PC-9 (cell line): ENCODE measurements around the gene CKAP4. TPM values are rescaled to one million over a fixed set of nuclear protein-coding genes. Genes with fewer than 3 reads are reported as not detected.

Experiments
- BruUV-seq: library from RNA; stranded (reverse); fragments of 400-500 nt; replicated peaks from 2 replicates; lab custom pipeline; 2021; lab: Mats Ljungman, UMichigan
- CTCF ChIA-PET: fragments of 300-600 bp; sonication (Branson Sonifier 250); formaldehyde crosslinking; loops from one replicate; lab custom pipeline; 2022; ENCODE audit warnings: antibody characterized with exemption; lab: Charles Lee
- POLR2A ChIA-PET: fragments of 300-600 bp; sonication (Branson Sonifier 250); formaldehyde crosslinking; loops from one replicate; lab custom pipeline; 2022; ENCODE audit warnings: antibody characterized with exemption; ENCODE audit not compliant: unreplicated experiment; lab: Charles Lee
- DNase-seq, 2 experiments: peaks; one replicate each; pipeline versions ENCODE4 v3.0.0 to v3.0.0-alpha.2; 2015 to 2022; ENCODE audit warnings: mixed read lengths in 1 of 2
- H2AFZ ChIP-seq: fragments of 200-600 bp; sonication (generic); 2 replicates; pipeline ENCODE4 v1.8.1; 2017; ENCODE audit warnings: antibody characterized with exemption
- H3F3A ChIP-seq: fragments of 200-600 bp; sonication (generic); 2 replicates; pipeline ENCODE4 v1.8.1; 2017; ENCODE audit warnings: antibody characterized with exemption, mild to moderate bottlenecking, low read depth; ENCODE audit not compliant: insufficient read depth
- H3K27ac ChIP-seq: fragments of 200-600 bp; sonication (generic); 2 replicates; pipeline ENCODE4 v1.6.1; 2016; ENCODE audit warnings: mixed run types
- H3K27me3 ChIP-seq: fragments of 200-600 bp; sonication (generic); 2 replicates; pipeline ENCODE4 v1.6.1; 2016; ENCODE audit warnings: low read depth, mixed run types; ENCODE audit not compliant: insufficient read depth
- H3K36me3 ChIP-seq: fragments of 200-600 bp; sonication (generic); 2 replicates; pipeline ENCODE4 v1.6.1; 2016; ENCODE audit warnings: low read depth, mixed run types
- H3K4me1 ChIP-seq: fragments of 200-600 bp; sonication (generic); replicated peaks from 2 replicates; pipeline ENCODE4 v1.6.1; 2016; ENCODE audit warnings: mixed run types; ENCODE audit not compliant: insufficient read depth
- H3K4me2 ChIP-seq: fragments of 200-600 bp; sonication (generic); 2 replicates; pipeline ENCODE4 v1.6.1; 2017; ENCODE audit warnings: mixed run types
- H3K4me3 ChIP-seq: fragments of 200-600 bp; sonication (generic); 2 replicates; pipeline ENCODE4 v1.6.1; 2016; ENCODE audit warnings: mixed run types
- H3K79me2 ChIP-seq: fragments of 200-600 bp; sonication (generic); 2 replicates; pipeline ENCODE4 v1.6.1; 2017; ENCODE audit warnings: low read depth, mixed run types
- H3K9me2 ChIP-seq: fragments of 200-600 bp; sonication (generic); 2 replicates; pipeline ENCODE4 v1.8.1; 2017; ENCODE audit warnings: mild to moderate bottlenecking; ENCODE audit not compliant: insufficient read depth
- H3K9me3 ChIP-seq: fragments of 200-600 bp; sonication (generic); 2 replicates; pipeline ENCODE4 v1.8.1; 2016; ENCODE audit warnings: low read depth; ENCODE audit not compliant: insufficient read depth
- H4K20me1 ChIP-seq: fragments of 200-600 bp; sonication (generic); 2 replicates; pipeline ENCODE4 v1.8.1; 2017; ENCODE audit not compliant: insufficient read depth
- EZH2 ChIP-seq: fragments of 200-600 bp; sonication (generic); IDR thresholded peaks from 2 replicates; pipeline ENCODE4 v1.8.0; 2017; ENCODE audit warnings: antibody characterized with exemption, low read depth
- intact Hi-C: fragments of 100-400 bp; cut with micrococcal nuclease; formaldehyde crosslinking; loops from one replicate; pipeline ENCODE4 v1.10.0; 2022; ENCODE audit not compliant: unreplicated experiment
- total RNA-seq: library from RNA; stranded (reverse); gene quantifications from 2 replicates; pipeline ENCODE4 v1.2.3, GENCODE V29; 2021
- TF ChIP-seq, protein P1 (sequence below): fragments of 200-600 bp; sonication (generic); conservative IDR thresholded peaks from 2 replicates; pipeline ENCODE4 v1.6.1; 2017; ENCODE audit warnings: mixed run types, antibody characterized with exemption, mild to moderate bottlenecking, moderate library complexity

The CKAP4 gene
- total RNA-seq, 1 experiment from 2014 or later: 81.5 TPM

DNA sequence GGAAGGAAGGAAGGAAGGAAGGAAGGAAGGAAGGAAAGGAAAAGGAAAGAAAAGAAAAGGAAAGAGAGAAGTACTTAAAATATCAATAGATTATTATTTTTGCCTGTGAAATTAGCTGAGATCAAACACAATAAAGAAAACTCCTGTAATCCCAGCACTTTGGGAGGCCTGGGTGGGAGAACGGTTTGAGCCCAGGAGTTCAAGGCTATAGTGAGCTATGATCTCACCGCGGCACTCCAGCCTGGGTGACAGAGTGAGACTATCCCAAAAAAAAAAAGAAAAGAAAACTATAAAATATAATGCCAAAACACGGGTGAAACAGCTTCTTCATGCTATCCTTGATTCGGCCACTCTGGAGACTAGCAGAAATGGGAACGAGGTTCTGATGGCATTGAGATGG, 26.2 kb upstream of the CKAP4 start:
- no TSS peak for BruUV-seq
- intact Hi-C loops: no loop called here
- Histone ChIP-seq H3K4me2 (no peak overlapping the region), H3K4me3 (no peak overlapping the region), H3K9me3 (no peaks in the 10 kb centered on the region), H4K20me1 (no peaks in the 10 kb centered on the region), H3K9me2 (no peaks in the 10 kb centered on the region), H3K27me3 (no peaks in the 10 kb centered on the region), H3K4me1 (peaks cover 8% of the 10 kb centered on the region), H3K36me3 (no peaks in the 10 kb centered on the region), H3F3A (no peaks in the 10 kb centered on the region), H3K27ac (no peak overlapping the region), H2AFZ (no peak overlapping the region), H3K79me2 (no peaks in the 10 kb centered on the region)
- POLR2A ChIA-PET: interaction anchor here (0.7 kb wide), 1 partner anchor 9 kb away, joined by 3 read pairs; no protein-coding TSS in a partner anchor
- DNase-seq: no peak
- no peak for TF ChIP-seq EZH2
- TF ChIP-seq, protein P1, sequence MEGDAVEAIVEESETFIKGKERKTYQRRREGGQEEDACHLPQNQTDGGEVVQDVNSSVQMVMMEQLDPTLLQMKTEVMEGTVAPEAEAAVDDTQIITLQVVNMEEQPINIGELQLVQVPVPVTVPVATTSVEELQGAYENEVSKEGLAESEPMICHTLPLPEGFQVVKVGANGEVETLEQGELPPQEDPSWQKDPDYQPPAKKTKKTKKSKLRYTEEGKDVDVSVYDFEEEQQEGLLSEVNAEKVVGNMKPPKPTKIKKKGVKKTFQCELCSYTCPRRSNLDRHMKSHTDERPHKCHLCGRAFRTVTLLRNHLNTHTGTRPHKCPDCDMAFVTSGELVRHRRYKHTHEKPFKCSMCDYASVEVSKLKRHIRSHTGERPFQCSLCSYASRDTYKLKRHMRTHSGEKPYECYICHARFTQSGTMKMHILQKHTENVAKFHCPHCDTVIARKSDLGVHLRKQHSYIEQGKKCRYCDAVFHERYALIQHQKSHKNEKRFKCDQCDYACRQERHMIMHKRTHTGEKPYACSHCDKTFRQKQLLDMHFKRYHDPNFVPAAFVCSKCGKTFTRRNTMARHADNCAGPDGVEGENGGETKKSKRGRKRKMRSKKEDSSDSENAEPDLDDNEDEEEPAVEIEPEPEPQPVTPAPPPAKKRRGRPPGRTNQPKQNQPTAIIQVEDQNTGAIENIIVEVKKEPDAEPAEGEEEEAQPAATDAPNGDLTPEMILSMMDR: no peak
- CTCF ChIA-PET: no interaction called here

DNA sequence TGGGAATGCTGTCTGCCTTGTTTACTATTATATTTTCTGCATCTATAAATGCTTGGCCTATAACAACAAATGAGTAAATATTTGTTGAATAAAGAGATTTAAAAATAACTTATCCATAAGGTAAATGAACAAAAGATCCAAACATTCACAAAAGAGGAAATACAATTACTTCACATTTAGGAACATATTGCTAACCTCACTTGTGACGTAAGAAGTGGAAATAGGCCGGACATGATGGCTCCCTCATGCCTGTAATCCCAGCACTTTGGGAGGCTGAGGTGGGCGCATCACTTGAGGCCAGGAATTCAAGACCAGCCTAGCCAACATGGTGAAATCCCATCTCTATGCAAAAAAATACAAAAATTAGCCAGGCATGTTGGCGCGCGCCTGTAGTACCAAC, 25.7 kb upstream of the CKAP4 start:
- no peaks in the 10 kb centered on the region for H3K9me2 ChIP-seq
- H4K20me1 ChIP-seq: no peaks in the 10 kb centered on the region
- no peak overlapping the region for H2AFZ ChIP-seq
- no peaks in the 10 kb centered on the region for H3F3A ChIP-seq
- H3K27me3 ChIP-seq: no peaks in the 10 kb centered on the region
- no peak for DNase-seq
- BruUV-seq: no TSS peak
- no peak overlapping the region for H3K27ac ChIP-seq
- H3K36me3 ChIP-seq: no peaks in the 10 kb centered on the region
- CTCF ChIA-PET: no interaction called here
- TF ChIP-seq, protein P1: no peak
- POLR2A ChIA-PET: interaction anchor here (0.7 kb wide), 1 partner anchor 8 kb away, joined by 3 read pairs; no protein-coding TSS in a partner anchor
- no peak overlapping the region for H3K4me2 ChIP-seq
- no peak overlapping the region for H3K4me3 ChIP-seq
- no peaks in the 10 kb centered on the region for H3K9me3 ChIP-seq
- intact Hi-C loops: no loop called here
- H3K4me1 ChIP-seq: peaks cover 8% of the 10 kb centered on the region
- H3K79me2 ChIP-seq: no peaks in the 10 kb centered on the region

DNA sequence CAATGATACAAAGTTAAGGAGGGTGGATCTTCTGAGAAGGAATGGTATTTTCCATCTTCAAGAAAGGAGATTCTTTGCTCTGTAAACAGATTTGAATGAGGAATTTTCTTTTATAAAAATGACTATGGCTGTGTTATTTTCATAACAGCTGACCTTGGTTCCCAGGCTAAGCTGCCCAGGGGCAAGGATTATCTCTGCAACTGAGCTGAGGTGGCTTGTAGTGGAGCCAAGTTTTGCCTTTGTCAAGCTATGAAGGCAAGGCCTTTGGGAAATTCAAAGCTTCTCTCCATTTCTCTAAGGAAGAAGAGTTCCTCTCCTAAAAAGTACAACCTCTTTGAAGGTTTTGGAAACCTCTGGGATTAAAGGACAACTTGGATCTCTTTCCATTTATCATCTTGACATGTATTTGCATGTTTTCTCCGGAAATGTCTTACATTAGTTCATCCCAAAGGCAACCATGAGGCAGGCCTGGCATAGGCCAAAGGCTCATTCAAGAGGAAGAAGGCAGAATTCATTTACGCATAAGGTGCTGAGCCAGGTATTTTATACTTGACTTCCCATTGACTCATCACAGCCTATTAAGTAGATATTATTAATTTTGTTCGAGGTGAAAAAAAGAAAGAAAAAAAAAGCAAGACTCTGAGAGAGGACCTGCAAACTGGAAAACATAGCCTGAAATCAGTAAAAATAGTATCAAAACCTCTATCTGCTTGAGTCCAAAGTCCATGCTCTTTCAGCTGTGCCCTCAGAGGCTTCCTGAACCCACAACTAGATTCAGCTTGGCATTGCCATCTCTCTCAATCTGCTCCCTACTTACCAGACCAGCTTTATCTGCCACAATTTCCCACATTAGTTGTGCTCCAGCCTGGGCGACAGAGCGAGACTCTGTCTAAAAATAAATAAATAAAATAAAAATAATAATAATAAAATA, 24.0 kb upstream of the CKAP4 start:
- no TSS peak for BruUV-seq
- H3K4me3 ChIP-seq: no peak overlapping the region

More for the DNA sequence above, 24.0 kb upstream of the CKAP4 start:
- Histone ChIP-seq H3K27ac (no peak overlapping the region), H3K36me3 (no peaks in the 10 kb centered on the region), H3F3A (no peaks in the 10 kb centered on the region), H3K9me2 (no peaks in the 10 kb centered on the region), H3K9me3 (no peaks in the 10 kb centered on the region), H3K79me2 (no peaks in the 10 kb centered on the region), H3K4me1 (peaks cover 7% of the 10 kb centered on the region), H2AFZ (no peak overlapping the region), H3K4me2 (no peak overlapping the region), H4K20me1 (no peaks in the 10 kb centered on the region), H3K27me3 (no peaks in the 10 kb centered on the region)
- intact Hi-C loops: no loop called here
- no peak for TF ChIP-seq EZH2
- TF ChIP-seq, protein P1: no peak
- CTCF ChIA-PET: no interaction called here
- no peak for DNase-seq
- POLR2A ChIA-PET: no interaction called here
